Keratinocyte (primary cell): ENCODE data around the gene TEX44.

ENCODE experiments used
- CTCF ChIP-seq, 3 experiments: IDR thresholded peaks in 1 of 3; conservative IDR thresholded peaks in 1 of 3; optimal IDR thresholded peaks in 1 of 3; 2 replicates in 2 of 3; 3 replicates in 1 of 3; pipeline versions ENCODE3 to v1.5.1; 2011; ENCODE audit warnings: low read length in 3 of 3, mild to moderate bottlenecking in 3 of 3, moderate library complexity in 2 of 3, control low read depth in 1 of 3, inconsistent platforms in 1 of 3; ENCODE audit not compliant: insufficient read depth in 2 of 3; ENCODE audit errors: extremely low read depth in 1 of 3
- EZH2 ChIP-seq: IDR thresholded peaks from one replicate; pipeline ENCODE4 v1.6.1; 2012; ENCODE audit warnings: inconsistent platforms, mild to moderate bottlenecking, low read length, moderate library complexity

DNA sequence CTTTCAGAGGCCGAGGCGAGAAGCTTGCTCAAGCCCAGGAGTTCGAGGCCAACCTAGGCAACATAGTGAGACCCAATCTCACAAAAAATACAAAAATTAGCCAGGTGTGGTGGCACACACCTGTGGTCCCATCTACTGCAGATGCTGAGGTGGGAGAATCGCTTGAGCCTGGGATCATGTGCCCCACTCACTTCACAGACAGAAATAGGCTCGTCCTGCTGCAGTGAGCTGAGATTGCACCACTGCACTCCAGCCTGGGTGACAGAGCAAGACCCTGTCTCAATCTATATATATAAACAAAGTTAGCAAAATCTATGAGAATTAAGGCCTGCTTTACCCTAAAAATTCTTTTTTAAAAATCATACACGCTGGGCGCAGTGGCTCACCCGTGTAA, 50.8 kb downstream of the TEX44 start:
- TF ChIP-seq CTCF (optimal IDR thresholded peaks at IDR 0.05 in 1 of 3, IDR thresholded peaks at IDR 0.05 in 1 of 3, conservative IDR thresholded peaks at IDR 0.05 in 1 of 3; ENCODE audit: extremely low read depth in 1 of 3, insufficient read depth in 2 of 3, low read length in 3 of 3) = no peak
- TF ChIP-seq EZH2 = no peak
